ENCODE data around the gene INSM2.

GRCh38 chr14:35526962-35527361, 7.0 kb upstream of the INSM2 start:
- TF ChIP-seq CEBPB (IDR thresholded peaks at IDR 0.05) (no peak), EP300 (IDR thresholded peaks at IDR 0.05; ENCODE audit: borderline replicate concordance) (no peak), FOXM1 (IDR thresholded peaks at IDR 0.05; ENCODE audit: borderline replicate concordance, low read depth) (no peak), NFIC (IDR thresholded peaks at IDR 0.05) (no peak), TAF1 (IDR thresholded peaks at IDR 0.05; ENCODE audit: low read depth) (no peak), TCF12 (IDR thresholded peaks at IDR 0.05; ENCODE audit: low read depth) (no peak), YY1 (IDR thresholded peaks at IDR 0.05; ENCODE audit: low read depth) (no peak), RAD21 (IDR thresholded peaks at IDR 0.05; ENCODE audit: low read depth) (no peak)

All from Ishikawa (cell line).